ENCODE data around the gene MTA3. TPM values are rescaled to one million over a fixed set of nuclear protein-coding genes. Genes with fewer than 3 reads are reported as not detected.
"Not testable (repeated sequence)": the region's sequence is repeated elsewhere in the genome, so short reads cannot be mapped to it uniquely, and the experiment has no call there.

The MTA3 gene
- total RNA-seq, 1 donor, result 34.1 TPM

DNA sequence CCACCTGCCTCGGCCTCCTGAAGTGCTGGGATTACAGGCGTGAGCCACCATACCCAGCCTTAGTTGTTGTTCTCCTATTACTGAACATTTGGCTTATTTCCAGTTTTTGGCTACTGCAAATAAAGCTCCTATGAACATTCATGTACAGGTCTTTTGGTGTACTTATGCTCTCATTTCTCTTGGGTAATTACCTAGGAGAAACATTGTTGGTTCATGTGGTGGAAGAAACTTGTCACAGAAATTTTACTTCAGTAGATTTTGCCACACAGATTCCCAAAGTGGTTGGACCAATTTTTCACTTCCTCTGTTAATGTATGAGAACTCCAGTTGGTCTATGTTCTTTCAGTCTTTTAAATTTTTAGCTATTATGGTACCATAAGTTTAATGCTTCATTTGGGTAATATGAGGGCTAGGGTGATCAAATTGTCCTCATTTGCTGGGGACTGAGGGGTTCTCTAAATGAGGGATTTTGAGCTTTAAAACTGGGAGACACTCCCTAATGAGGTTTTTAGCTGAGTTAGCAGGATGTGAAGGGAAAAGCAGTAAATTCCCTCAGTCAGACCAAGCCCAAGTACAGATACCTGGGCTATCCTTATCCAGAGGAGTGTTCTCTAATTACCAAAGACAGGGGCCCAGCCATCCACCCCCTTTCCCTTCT lies 33.9 kb downstream of the MTA3 start:
- no peak for TF ChIP-seq CTCF (IDR thresholded peaks at IDR 0.05; ENCODE audit: insufficient read depth, low read length)
- DNase-seq (ENCODE audit: low read depth), result no peak
- H3K4me3 ChIP-seq (ENCODE audit: low read depth, low read length), result no peak overlapping the region

GRCh38 chr2:42602876-42603219 lies 34.4 kb downstream of the MTA3 start:
- no peak for TF ChIP-seq CTCF (IDR thresholded peaks at IDR 0.05; ENCODE audit: insufficient read depth, low read length)
- no peak for DNase-seq (ENCODE audit: low read depth)
- H3K4me3 ChIP-seq (ENCODE audit: low read depth, low read length), result no peak overlapping the region

DNA sequence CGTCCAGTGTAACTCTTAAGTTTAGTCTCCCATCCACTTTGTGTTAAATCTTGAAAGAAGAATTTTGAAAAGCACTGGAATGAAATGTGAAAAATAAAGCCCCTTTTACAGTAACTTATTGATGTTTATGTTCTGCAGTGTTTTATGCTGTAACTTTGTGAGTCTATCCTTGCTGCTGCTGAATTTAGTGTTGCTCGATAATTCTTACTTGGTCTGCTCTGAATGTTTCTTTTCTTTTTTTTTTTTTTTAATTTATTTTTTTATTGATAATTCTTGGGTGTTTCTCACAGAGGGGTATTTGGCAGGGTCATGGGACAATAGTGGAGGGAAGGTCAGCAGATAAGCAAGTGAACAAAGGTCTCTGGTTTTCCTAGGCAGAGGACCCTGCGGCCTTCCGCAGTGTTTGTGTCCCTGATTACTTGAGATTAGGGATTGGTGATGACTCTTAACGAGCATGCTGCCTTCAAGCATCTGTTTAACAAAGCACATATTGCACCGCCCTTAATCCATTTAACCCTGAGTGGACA lies 36.0 kb downstream of the MTA3 start:
- H3K4me3 ChIP-seq (ENCODE audit: low read depth, low read length); DNase-seq (ENCODE audit: low read depth): not testable (repeated sequence)

DNA sequence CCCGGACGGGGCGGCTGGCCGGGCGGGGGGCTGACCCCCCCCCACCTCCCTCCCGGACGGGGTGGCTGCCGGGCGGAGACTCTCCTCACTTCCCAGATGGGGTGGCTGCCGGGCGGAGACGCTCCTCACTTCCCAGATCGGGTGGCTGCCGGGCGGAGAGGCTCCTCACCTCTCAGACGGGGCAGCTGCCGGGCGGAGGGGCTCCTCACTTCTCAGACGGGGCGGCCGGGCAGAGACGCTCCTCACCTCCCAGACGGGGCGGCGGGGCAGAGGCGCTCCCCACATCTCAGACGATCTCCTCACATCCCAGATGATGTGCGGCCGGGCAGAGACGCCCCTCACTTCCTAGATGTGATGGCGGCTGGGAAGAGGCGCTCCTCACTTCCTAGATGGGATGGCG lies 37.7 kb downstream of the MTA3 start:
- DNase-seq (ENCODE audit: low read depth); H3K4me3 ChIP-seq (ENCODE audit: low read depth, low read length): not testable (repeated sequence)

- TF ChIP-seq CTCF (IDR thresholded peaks at IDR 0.05; ENCODE audit: insufficient read depth, low read length), result no peak
- DNase-seq (ENCODE audit: low read depth), result no peak
- H3K4me3 ChIP-seq (ENCODE audit: low read depth, low read length), result no peak overlapping the region
Measured at GRCh38 chr2:42607101-42607637, 38.7 kb downstream of the MTA3 start.

DNA sequence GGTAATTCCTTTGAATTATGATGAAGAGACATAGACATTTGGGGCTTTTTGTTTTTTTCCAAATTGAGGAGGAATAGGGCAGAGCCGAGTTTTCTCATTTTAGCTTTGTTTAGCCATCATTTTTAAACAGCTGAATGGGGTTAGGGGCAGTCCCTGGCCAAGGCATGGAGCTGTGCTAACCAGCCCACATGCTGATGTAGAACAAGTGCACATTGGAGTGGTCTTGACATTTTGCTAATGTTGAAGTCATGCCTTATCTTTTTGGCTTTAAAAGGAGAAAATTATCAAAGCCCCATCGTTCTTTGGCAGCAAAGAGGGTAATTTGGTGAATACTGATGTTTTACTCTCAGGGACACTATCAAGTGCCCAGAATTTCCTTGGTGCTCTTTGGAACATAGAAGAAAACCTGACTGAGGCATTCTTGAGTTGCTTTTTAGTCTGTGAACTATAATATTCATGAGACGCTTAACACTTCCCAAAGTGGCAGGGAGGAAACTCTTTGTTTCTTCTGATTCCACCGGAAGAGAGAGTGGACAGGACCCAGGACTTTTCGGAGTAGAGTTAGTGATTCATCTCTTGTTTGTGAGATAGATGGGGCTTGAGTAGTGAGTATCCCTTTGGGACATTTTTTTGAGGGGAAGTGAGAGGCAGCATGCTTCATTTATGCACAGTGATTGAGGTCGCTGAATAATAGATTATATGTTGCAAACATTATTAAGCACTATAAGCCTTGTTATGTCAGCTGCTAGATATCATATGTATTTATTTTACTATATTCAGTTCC lies 45.0 kb downstream of the MTA3 start:
- H3K4me3 ChIP-seq (ENCODE audit: low read depth, low read length), result no peak overlapping the region
- no peak for TF ChIP-seq CTCF (IDR thresholded peaks at IDR 0.05; ENCODE audit: insufficient read depth, low read length)
- peak; percentile 28 for DNase-seq (ENCODE audit: low read depth)

DNA sequence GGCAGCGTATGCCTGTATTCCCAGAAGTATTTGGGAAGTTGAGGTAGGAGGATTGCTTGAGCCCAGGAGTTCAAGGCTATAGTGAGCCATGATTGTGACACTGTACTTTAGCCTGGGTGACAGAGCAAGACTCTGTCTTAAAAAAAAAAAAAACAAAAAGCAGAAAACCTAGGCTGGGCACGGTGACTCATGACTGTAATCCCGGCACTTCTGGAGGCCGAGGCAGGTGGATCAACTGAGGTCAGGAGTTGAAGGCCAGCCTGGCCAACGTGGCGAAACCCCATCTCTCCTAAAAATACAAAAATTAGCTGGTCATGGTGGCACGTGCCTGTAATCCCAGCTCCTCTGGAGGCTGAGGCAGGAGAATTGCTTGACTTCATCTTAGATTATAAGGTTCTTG lies 46.4 kb downstream of the MTA3 start:
- no peak for TF ChIP-seq CTCF (IDR thresholded peaks at IDR 0.05; ENCODE audit: insufficient read depth, low read length)
- no peak overlapping the region for H3K4me3 ChIP-seq (ENCODE audit: low read depth, low read length)
- DNase-seq (ENCODE audit: low read depth), result no peak
